Heart left ventricle (tissue), 13 donors: ENCODE measurements around the gene TOB1.

Experiments
- POLR2A ChIP-seq, 2 donors: fragments of 450-650 bp; IDR thresholded peaks; one replicate each; pipeline ENCODE4 v1.6.1; 2017; ENCODE audit warnings: antibody characterized with exemption in 2 of 2, mild to moderate bottlenecking in 2 of 2, moderate library complexity in 2 of 2
- TF ChIP-seq, protein P1 (sequence below), 12 donors: fragments of 200-600 bp; sonication (generic) in 4 of 12; IDR thresholded peaks; one replicate each; pipeline versions ENCODE4 v1.5.0 to v1.8.0; 2018 to 2022; ENCODE audit warnings: antibody characterized with exemption in 12 of 12, mild to moderate bottlenecking in 5 of 12
- donor health status: ischemic (EF 13 %, LVEDD 7.1; RV severe dilation, severe dysfunction).
- donor health status: DM: no; HTN: yes; CAD: no.
- donor health status: DM: no; HTN: no; CAD: no.
- donor health status: ischemic (EF 25% LVEDD 6.9; RV normal size, moderate dysfunction).
- donor health status: ischemic (EF 25% LVEDD 5.7; RV mildly dilated, moderate dysfunction).
- donor health status: ischemic (EF 35%, LVEDD 5.7; RV mildly dilated, moderate dysfunction).
- donor health status: nonischemic (EF 11% LVEDD 7.7; RV severe dilation, severe dysfunction).
- donor health status: DM: yes; HTN: yes; CAD: no.
- donor health status: PGD.
- donor health status: ischemic (EF 29% LVEDD 5.4; RV normal size, mild dysfunction).
- donor health status: nonischemic (EF 23%, LVEDD 6.1; RV moderate dilation, normal function).

DNA sequence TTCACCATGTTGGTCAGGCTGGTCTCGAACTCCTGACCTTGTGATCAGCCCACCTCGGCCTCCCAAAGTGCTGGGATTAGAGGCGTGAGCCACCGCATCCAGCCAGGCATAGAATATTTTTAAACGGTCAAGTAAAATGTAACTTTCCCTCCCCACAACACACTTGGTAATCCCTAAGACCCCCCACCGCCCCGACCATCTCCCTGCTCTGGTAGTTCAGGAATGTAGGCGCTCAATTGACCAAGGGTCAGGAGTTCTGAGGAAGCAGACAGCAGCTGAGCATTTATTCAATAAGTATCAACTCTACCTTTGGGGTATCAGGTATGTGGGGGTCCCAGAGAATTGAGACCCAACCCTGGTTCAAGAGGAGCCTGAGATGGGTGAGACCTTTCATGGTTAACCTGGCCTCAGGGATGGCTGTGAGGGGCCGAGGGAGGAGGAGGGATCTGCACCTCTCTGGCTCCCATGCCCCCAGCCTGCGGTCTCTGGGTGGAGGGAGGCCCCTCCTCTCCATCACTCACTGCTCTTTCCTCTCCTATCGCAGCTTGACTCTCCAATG is 48.4 kb upstream of the TOB1 start:
- TF ChIP-seq, protein P1, sequence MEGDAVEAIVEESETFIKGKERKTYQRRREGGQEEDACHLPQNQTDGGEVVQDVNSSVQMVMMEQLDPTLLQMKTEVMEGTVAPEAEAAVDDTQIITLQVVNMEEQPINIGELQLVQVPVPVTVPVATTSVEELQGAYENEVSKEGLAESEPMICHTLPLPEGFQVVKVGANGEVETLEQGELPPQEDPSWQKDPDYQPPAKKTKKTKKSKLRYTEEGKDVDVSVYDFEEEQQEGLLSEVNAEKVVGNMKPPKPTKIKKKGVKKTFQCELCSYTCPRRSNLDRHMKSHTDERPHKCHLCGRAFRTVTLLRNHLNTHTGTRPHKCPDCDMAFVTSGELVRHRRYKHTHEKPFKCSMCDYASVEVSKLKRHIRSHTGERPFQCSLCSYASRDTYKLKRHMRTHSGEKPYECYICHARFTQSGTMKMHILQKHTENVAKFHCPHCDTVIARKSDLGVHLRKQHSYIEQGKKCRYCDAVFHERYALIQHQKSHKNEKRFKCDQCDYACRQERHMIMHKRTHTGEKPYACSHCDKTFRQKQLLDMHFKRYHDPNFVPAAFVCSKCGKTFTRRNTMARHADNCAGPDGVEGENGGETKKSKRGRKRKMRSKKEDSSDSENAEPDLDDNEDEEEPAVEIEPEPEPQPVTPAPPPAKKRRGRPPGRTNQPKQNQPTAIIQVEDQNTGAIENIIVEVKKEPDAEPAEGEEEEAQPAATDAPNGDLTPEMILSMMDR (IDR thresholded peaks at IDR 0.05) = no peak
- no peak for TF ChIP-seq POLR2A (IDR thresholded peaks at IDR 0.05)
